Measurements from ENCODE around the gene CPN1. TPM values are rescaled to one million over a fixed set of nuclear protein-coding genes. Genes with fewer than 3 reads are reported as not detected.
"Not testable (repeated sequence)": the region's sequence is repeated elsewhere in the genome, so short reads cannot be mapped to it uniquely, and the experiment has no call there.

Gene CPN1
- total RNA-seq, 1 donor from 2014 or later = not detected

DNA sequence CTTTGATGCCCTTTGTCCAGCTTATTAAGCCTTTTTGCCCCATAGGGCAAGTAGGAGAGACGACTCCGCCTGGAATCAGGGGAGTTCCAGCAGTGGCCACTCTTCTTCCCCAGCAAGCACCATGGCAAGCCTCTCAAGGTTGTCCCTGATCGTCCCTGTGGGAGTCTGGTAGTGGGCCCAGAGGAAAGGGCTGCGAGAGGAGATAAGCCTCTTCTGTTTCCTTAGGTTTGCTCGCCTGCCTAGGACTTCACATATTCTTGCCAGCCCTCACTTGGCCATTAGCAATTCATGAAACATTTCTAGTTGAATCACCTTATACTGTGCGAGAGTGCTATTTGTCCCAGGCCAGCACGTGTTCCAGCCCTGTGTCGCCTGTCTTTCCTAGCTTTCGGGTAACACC is 47.8 kb upstream of the CPN1 start:
- H3K36me3 Mint-ChIP-seq (ENCODE audit: low read depth, unreplicated experiment) = no peaks in the 10 kb centered on the region
- FAIRE-seq = no peak
- no peak overlapping the region for H3K9ac ChIP-seq (ENCODE audit: low read length)
- H4K20me1 ChIP-seq (ENCODE audit: insufficient read depth, low read length) = no peaks in the 10 kb centered on the region
- H3K27ac ChIP-seq (ENCODE audit: low read depth, low read length) = no peak overlapping the region
- H3K4me1 ChIP-seq (ENCODE audit: insufficient read depth, low read length) = no peaks in the 10 kb centered on the region
- no peak overlapping the region for H3K4me3 Mint-ChIP-seq (ENCODE audit: unreplicated experiment)
- no peak overlapping the region for H3K4me2 ChIP-seq (ENCODE audit: low read length)
- H2AFZ ChIP-seq (ENCODE audit: low read depth, low read length) = no peak overlapping the region
- no peak for TF ChIP-seq EZH2 (IDR thresholded peaks at IDR 0.05; ENCODE audit: insufficient read depth, low read length)
- TF ChIP-seq, protein P1, sequence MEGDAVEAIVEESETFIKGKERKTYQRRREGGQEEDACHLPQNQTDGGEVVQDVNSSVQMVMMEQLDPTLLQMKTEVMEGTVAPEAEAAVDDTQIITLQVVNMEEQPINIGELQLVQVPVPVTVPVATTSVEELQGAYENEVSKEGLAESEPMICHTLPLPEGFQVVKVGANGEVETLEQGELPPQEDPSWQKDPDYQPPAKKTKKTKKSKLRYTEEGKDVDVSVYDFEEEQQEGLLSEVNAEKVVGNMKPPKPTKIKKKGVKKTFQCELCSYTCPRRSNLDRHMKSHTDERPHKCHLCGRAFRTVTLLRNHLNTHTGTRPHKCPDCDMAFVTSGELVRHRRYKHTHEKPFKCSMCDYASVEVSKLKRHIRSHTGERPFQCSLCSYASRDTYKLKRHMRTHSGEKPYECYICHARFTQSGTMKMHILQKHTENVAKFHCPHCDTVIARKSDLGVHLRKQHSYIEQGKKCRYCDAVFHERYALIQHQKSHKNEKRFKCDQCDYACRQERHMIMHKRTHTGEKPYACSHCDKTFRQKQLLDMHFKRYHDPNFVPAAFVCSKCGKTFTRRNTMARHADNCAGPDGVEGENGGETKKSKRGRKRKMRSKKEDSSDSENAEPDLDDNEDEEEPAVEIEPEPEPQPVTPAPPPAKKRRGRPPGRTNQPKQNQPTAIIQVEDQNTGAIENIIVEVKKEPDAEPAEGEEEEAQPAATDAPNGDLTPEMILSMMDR (IDR thresholded peaks at IDR 0.05; ENCODE audit: insufficient read depth, low read depth, low read length) = no peak
- no peak overlapping the region for H3K27ac Mint-ChIP-seq (ENCODE audit: unreplicated experiment)
- no peaks in the 10 kb centered on the region for H3K36me3 ChIP-seq (ENCODE audit: insufficient read depth, low read length)
- no peaks in the 10 kb centered on the region for H3K27me3 ChIP-seq (ENCODE audit: insufficient read depth, low read length)
- no peaks in the 10 kb centered on the region for H3K4me1 Mint-ChIP-seq (ENCODE audit: low read depth, unreplicated experiment)
- peaks cover 4% of the 10 kb centered on the region for H3K27me3 Mint-ChIP-seq (ENCODE audit: low read depth, unreplicated experiment)
- H3K9me3 ChIP-seq (ENCODE audit: insufficient read depth, low read depth, low read length) = no peaks in the 10 kb centered on the region
- DNase-seq (ENCODE audit: low read depth) = no peak
- H3K79me2 ChIP-seq (ENCODE audit: insufficient read depth, low read length) = no peaks in the 10 kb centered on the region
- peaks cover 6% of the 10 kb centered on the region for H3K9me3 Mint-ChIP-seq (ENCODE audit: unreplicated experiment)
- H3K4me3 ChIP-seq (ENCODE audit: insufficient read depth, low read depth, low read length) = no peak overlapping the region

DNA sequence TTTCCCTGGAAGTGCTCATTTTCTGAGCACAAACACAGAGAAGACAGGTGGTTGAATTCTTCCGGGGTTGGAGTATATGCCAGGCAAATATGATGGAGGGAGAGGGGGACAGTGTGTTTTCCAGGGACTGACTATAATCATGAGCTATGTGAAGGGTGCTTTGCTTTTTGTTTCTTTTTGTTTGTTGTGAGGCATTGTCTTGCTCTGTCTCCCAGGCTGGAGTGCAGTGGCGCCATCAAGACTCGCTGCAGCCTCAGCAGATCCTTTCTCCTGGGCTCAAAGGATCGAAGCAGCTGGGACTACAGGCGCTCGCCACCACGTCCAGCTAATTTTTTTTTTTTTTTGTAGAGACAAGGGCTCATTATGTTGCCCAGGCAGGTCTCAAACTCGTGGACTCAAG is 47.3 kb upstream of the CPN1 start:
- H3K4me3 Mint-ChIP-seq (ENCODE audit: unreplicated experiment) = no peak overlapping the region
- no peak overlapping the region for H3K4me3 ChIP-seq (ENCODE audit: insufficient read depth, low read depth, low read length)
- no peaks in the 10 kb centered on the region for H3K27me3 ChIP-seq (ENCODE audit: insufficient read depth, low read length)
- peaks cover 4% of the 10 kb centered on the region for H3K27me3 Mint-ChIP-seq (ENCODE audit: low read depth, unreplicated experiment)
- no peak overlapping the region for H3K27ac ChIP-seq (ENCODE audit: low read depth, low read length)
- no peak overlapping the region for H2AFZ ChIP-seq (ENCODE audit: low read depth, low read length)
- no peaks in the 10 kb centered on the region for H3K4me1 ChIP-seq (ENCODE audit: insufficient read depth, low read length)
- peaks cover 2% of the 10 kb centered on the region for H3K9me3 Mint-ChIP-seq (ENCODE audit: unreplicated experiment)
- no peaks in the 10 kb centered on the region for H3K79me2 ChIP-seq (ENCODE audit: insufficient read depth, low read length)
- FAIRE-seq (no peak), DNase-seq (ENCODE audit: low read depth) (no peak)
- H3K36me3 ChIP-seq (ENCODE audit: insufficient read depth, low read length) = no peaks in the 10 kb centered on the region
- no peaks in the 10 kb centered on the region for H3K36me3 Mint-ChIP-seq (ENCODE audit: low read depth, unreplicated experiment)
- no peak overlapping the region for H3K27ac Mint-ChIP-seq (ENCODE audit: unreplicated experiment)
- no peaks in the 10 kb centered on the region for H3K9me3 ChIP-seq (ENCODE audit: insufficient read depth, low read depth, low read length)
- no peaks in the 10 kb centered on the region for H3K4me1 Mint-ChIP-seq (ENCODE audit: low read depth, unreplicated experiment)
- H3K4me2 ChIP-seq (ENCODE audit: low read length) = no peak overlapping the region
- TF ChIP-seq, protein P1 (IDR thresholded peaks at IDR 0.05; ENCODE audit: insufficient read depth, low read depth, low read length) = no peak
- no peak overlapping the region for H3K9ac ChIP-seq (ENCODE audit: low read length)
- H4K20me1 ChIP-seq (ENCODE audit: insufficient read depth, low read length) = no peaks in the 10 kb centered on the region

DNA sequence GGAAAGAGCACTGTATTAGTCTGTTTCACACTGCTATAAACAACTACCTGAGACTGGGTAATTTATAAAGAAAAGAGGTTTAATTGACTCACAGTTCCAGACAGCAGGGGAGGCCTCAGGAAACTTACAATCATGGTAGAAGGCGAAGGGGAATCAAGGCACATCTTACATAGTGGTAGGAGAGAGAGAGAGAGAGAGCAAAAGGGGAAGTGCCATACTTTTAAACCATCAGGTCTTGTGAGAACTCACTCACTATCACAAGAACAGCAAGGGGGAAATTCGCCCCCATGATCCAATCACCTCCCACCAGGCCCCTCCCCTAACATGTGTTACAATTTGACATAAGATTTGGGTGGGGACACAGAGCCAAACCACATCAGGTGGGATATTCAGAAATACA is 43.7 kb upstream of the CPN1 start:
- not testable (repeated sequence) for H4K20me1 ChIP-seq (ENCODE audit: insufficient read depth, low read length); H3K27me3 ChIP-seq (ENCODE audit: insufficient read depth, low read length); DNase-seq (ENCODE audit: low read depth); H3K4me3 Mint-ChIP-seq (ENCODE audit: unreplicated experiment); H3K4me1 Mint-ChIP-seq (ENCODE audit: low read depth, unreplicated experiment); H3K9ac ChIP-seq (ENCODE audit: low read length); H3K4me3 ChIP-seq (ENCODE audit: insufficient read depth, low read depth, low read length); H3K9me3 Mint-ChIP-seq (ENCODE audit: unreplicated experiment); H2AFZ ChIP-seq (ENCODE audit: low read depth, low read length); H3K79me2 ChIP-seq (ENCODE audit: insufficient read depth, low read length); H3K36me3 ChIP-seq (ENCODE audit: insufficient read depth, low read length); H3K9me3 ChIP-seq (ENCODE audit: insufficient read depth, low read depth, low read length); H3K4me1 ChIP-seq (ENCODE audit: insufficient read depth, low read length); H3K4me2 ChIP-seq (ENCODE audit: low read length); H3K36me3 Mint-ChIP-seq (ENCODE audit: low read depth, unreplicated experiment); H3K27ac ChIP-seq (ENCODE audit: low read depth, low read length); H3K27me3 Mint-ChIP-seq (ENCODE audit: low read depth, unreplicated experiment); H3K27ac Mint-ChIP-seq (ENCODE audit: unreplicated experiment); FAIRE-seq
